Endothelial cell (in vitro differentiated cells): ENCODE measurements around the gene SPEM3. TPM values are rescaled to one million over a fixed set of nuclear protein-coding genes. Genes with fewer than 3 reads are reported as not detected.
"Not testable (repeated sequence)": the region's sequence is repeated elsewhere in the genome, so short reads cannot be mapped to it uniquely, and the experiment has no call there.

Source experiments
- DNase-seq: peaks from one replicate; pipeline ENCODE4 v3.0.0; 2021; ENCODE audit warnings: low spot score
- H3K27ac Mint-ChIP-seq: one replicate; pipeline ENCODE4 v1.8.0; 2021; ENCODE audit warnings: mixed read lengths, inconsistent platforms; ENCODE audit not compliant: unreplicated experiment
- H3K27me3 Mint-ChIP-seq: one replicate; pipeline ENCODE4 v1.8.0; 2021; ENCODE audit warnings: mild to moderate bottlenecking, moderate library complexity, mixed read lengths, inconsistent platforms; ENCODE audit not compliant: unreplicated experiment
- H3K36me3 Mint-ChIP-seq: one replicate; pipeline ENCODE4 v1.8.0; 2021; ENCODE audit warnings: mild to moderate bottlenecking, low read depth, mixed read lengths, inconsistent platforms; ENCODE audit not compliant: unreplicated experiment
- H3K4me1 Mint-ChIP-seq: one replicate; pipeline ENCODE4 v1.8.0; 2021; ENCODE audit warnings: mild to moderate bottlenecking, mixed read lengths, inconsistent platforms; ENCODE audit not compliant: unreplicated experiment
- H3K4me3 Mint-ChIP-seq: one replicate; pipeline ENCODE4 v1.8.0; 2021; ENCODE audit warnings: mild to moderate bottlenecking, mixed read lengths, inconsistent platforms; ENCODE audit not compliant: unreplicated experiment
- H3K9me3 Mint-ChIP-seq: one replicate; pipeline ENCODE4 v1.8.0; 2021; ENCODE audit warnings: mixed read lengths, inconsistent platforms; ENCODE audit not compliant: unreplicated experiment
- CTCF ChIP-seq: fragments of 200-600 bp; sonication (generic); IDR thresholded peaks from one replicate; pipeline ENCODE4 v1.5.0; 2021; ENCODE audit warnings: antibody characterized with exemption; ENCODE audit not compliant: unreplicated experiment
- total RNA-seq: library from RNA; stranded (reverse); fragmentation: NEBNext Ultra II Directional; extraction: Animal tissue kit (Norgen Biotek cat#: 25700); gene quantifications from one replicate; pipeline ENCODE4 v1.2.1, GENCODE V29; 2021; ENCODE audit not compliant: unreplicated experiment

Gene SPEM3
- total RNA-seq, 1 donor from 2014 or later, result not detected

DNA sequence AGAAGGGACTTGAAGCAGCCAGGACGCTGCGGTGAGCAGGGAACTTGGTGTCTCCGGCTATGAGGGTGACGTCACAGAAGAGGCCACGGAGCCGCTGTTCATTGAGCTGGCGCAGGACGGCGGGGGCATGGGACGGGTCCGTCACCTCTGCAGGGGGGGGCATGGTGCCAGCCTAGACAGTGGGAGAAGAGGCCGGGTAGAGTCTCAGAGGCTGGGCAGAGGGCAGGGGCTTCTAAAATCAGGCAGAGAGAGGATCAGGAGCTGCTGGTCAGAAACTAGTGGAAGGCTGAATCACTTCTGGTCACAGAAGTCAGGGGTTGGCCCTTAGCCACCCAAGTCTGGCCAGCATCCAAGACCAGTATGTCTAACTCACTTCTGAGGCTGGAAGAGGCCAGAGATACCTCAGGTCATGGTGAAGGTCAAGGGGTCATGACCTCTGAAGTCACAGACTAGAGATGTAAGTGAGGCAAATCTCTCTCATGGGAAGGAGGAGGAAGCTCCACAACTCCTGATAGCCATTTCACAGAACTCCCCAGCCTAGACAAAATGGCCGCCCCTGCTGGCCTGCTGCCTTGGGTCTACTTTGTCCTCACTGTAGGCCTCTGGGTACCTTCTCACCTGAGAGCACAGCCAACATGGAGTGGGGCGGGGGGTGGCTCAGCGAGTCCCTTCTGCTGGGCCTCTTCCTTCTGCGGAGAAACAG, 38.1 kb downstream of the SPEM3 start:
- no peak for TF ChIP-seq CTCF
- no peaks in the 10 kb centered on the region for H3K36me3 Mint-ChIP-seq
- no peak for DNase-seq
- no peak overlapping the region for H3K27ac Mint-ChIP-seq
- H3K4me1 Mint-ChIP-seq, result peaks cover 5% of the 10 kb centered on the region
- H3K9me3 Mint-ChIP-seq, result no peaks in the 10 kb centered on the region
- H3K4me3 Mint-ChIP-seq, result no peak overlapping the region
- H3K27me3 Mint-ChIP-seq, result peaks cover 7% of the 10 kb centered on the region

DNA sequence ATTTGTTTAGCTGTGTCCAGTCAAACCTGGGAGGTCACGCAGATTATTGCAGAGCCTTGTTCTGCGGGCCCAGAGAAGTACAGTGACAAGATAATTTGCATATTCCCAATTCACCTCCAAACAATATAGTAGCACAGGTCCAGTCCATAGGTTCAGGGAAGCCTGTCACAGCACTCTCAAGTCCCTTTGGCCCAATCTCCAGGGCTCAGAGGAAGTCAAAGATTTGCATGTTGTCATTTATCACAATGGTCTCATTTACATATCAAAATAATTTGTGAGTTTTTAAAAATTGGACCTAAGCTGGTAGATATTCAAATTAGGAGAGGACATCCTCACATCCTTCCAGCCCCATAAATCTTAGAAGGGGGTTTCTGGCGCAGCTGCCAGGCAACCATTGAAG, 38.8 kb downstream of the SPEM3 start:
- H3K4me3 Mint-ChIP-seq, result no peak overlapping the region
- TF ChIP-seq CTCF, result no peak
- no peak for DNase-seq
- H3K27me3 Mint-ChIP-seq, result peaks cover 7% of the 10 kb centered on the region
- H3K27ac Mint-ChIP-seq, result no peak overlapping the region
- H3K9me3 Mint-ChIP-seq, result no peaks in the 10 kb centered on the region
- no peaks in the 10 kb centered on the region for H3K36me3 Mint-ChIP-seq
- peaks cover 5% of the 10 kb centered on the region for H3K4me1 Mint-ChIP-seq

- Mint-ChIP-seq H3K9me3 (no peaks in the 10 kb centered on the region), H3K36me3 (no peaks in the 10 kb centered on the region), H3K27me3 (peaks cover 7% of the 10 kb centered on the region), H3K4me1 (peaks cover 5% of the 10 kb centered on the region), H3K27ac (no peak overlapping the region), H3K4me3 (no peak overlapping the region)
- TF ChIP-seq CTCF, result no peak
- no peak for DNase-seq
These were observed 39.6 kb downstream of the SPEM3 start for GRCh38 chr17:7468290-7468689.

- TF ChIP-seq CTCF, result no peak
- no peak overlapping the region for H3K27ac Mint-ChIP-seq
- H3K27me3 Mint-ChIP-seq, result peaks cover 7% of the 10 kb centered on the region
- no peak overlapping the region for H3K4me3 Mint-ChIP-seq
- DNase-seq, result no peak
- no peaks in the 10 kb centered on the region for H3K9me3 Mint-ChIP-seq
- no peaks in the 10 kb centered on the region for H3K36me3 Mint-ChIP-seq
- peaks cover 5% of the 10 kb centered on the region for H3K4me1 Mint-ChIP-seq
These were observed 40.2 kb downstream of the SPEM3 start for GRCh38 chr17:7468804-7469389.

- not testable (repeated sequence) for H3K4me1 Mint-ChIP-seq, H3K27ac Mint-ChIP-seq, DNase-seq, H3K4me3 Mint-ChIP-seq, H3K36me3 Mint-ChIP-seq, H3K9me3 Mint-ChIP-seq, H3K27me3 Mint-ChIP-seq
These were observed 41.2 kb downstream of the SPEM3 start for GRCh38 chr17:7469843-7470242.

- not testable (repeated sequence) for H3K9me3 Mint-ChIP-seq, DNase-seq, H3K27ac Mint-ChIP-seq, H3K27me3 Mint-ChIP-seq, H3K36me3 Mint-ChIP-seq, H3K4me3 Mint-ChIP-seq, H3K4me1 Mint-ChIP-seq
These were observed 41.9 kb downstream of the SPEM3 start for GRCh38 chr17:7470457-7470973.
